T47D (cell line): Measurements from ENCODE around the gene C6orf52.

Experiments
- DNase-seq, 2 experiments: peaks; one replicate each; pipeline versions ENCODE4 v3.0.0 to v3.0.0-alpha.2; 2011 to 2012; ENCODE audit warnings: low read depth in 1 of 2, low spot score in 1 of 2
- JUND ChIP-seq: IDR thresholded peaks from 2 replicates; pipeline ENCODE4 v1.6.1; 2012; ENCODE audit warnings: low read depth
- in situ Hi-C: cut with HindIII; loops from 2 replicates; pipeline ENCODE4 v1.10.0; 2016; ENCODE audit warnings: low sequenced_read_pairs, low pct_unique_long_range_greater_than_20kb

The C6orf52 gene

GRCh38 chr6:10659699-10660348 lies 34.6 kb downstream of the C6orf52 start:
- in situ Hi-C loops, result no loop called here
- DNase-seq, result no peak
- TF ChIP-seq JUND, result no peak

- no peak for DNase-seq
- no peak for TF ChIP-seq JUND
- in situ Hi-C loops, result no loop called here
Measured at GRCh38 chr6:10658910-10659698, 35.3 kb downstream of the C6orf52 start.

GRCh38 chr6:10655508-10656055 lies 38.8 kb downstream of the C6orf52 start:
- in situ Hi-C loops, result no loop called here
- no peak for TF ChIP-seq JUND
- no peak for DNase-seq

GRCh38 chr6:10644225-10644624 lies 50.2 kb downstream of the C6orf52 start:
- no peak for DNase-seq
- TF ChIP-seq JUND, result no peak
- in situ Hi-C loops, result no loop called here

GRCh38 chr6:10643201-10643651 lies 51.2 kb downstream of the C6orf52 start:
- no peak for DNase-seq
- in situ Hi-C loops, result no loop called here
- no peak for TF ChIP-seq JUND

- in situ Hi-C loops, result no loop called here
- TF ChIP-seq JUND, result no peak
- DNase-seq, result no peak
Measured at GRCh38 chr6:10641528-10641927, 52.9 kb downstream of the C6orf52 start.

GRCh38 chr6:10640412-10640811 lies 54.0 kb downstream of the C6orf52 start:
- in situ Hi-C loops, result no loop called here

GRCh38 chr6:10633216-10633615 lies 61.2 kb downstream of the C6orf52 start:
- in situ Hi-C loops, result no loop called here
- no peak for DNase-seq

More at GRCh38 chr6:10640412-10640811, 54.0 kb downstream of the C6orf52 start:
- no peak for DNase-seq
- no peak for TF ChIP-seq JUND

GRCh38 chr6:10630178-10630577 lies 64.2 kb downstream of the C6orf52 start:
- in situ Hi-C loops, result no loop called here
- no peak for TF ChIP-seq JUND
- DNase-seq, result no peak

More at GRCh38 chr6:10633216-10633615, 61.2 kb downstream of the C6orf52 start:
- no peak for TF ChIP-seq JUND

- in situ Hi-C loops, result no loop called here
- TF ChIP-seq JUND, result no peak
- no peak for DNase-seq
Measured at GRCh38 chr6:10627800-10628199, 66.6 kb downstream of the C6orf52 start.

GRCh38 chr6:10626154-10626741 lies 68.2 kb downstream of the C6orf52 start:
- TF ChIP-seq JUND, result no peak
- in situ Hi-C loops, result no loop called here
- no peak for DNase-seq

GRCh38 chr6:10624836-10625235 lies 69.6 kb downstream of the C6orf52 start:
- no peak for TF ChIP-seq JUND
- DNase-seq, result no peak
- in situ Hi-C loops, result no loop called here

GRCh38 chr6:10621847-10622246 lies 72.6 kb downstream of the C6orf52 start:
- no peak for DNase-seq
- no peak for TF ChIP-seq JUND
- in situ Hi-C loops, result no loop called here
